Body of pancreas (tissue), 4 donors: ENCODE measurements around the gene NEDD4. TPM values are rescaled to one million over a fixed set of nuclear protein-coding genes. Genes with fewer than 3 reads are reported as not detected.

Experiments used
- ATAC-seq: fragments of 150-250 bp; one replicate; pipeline ENCODE4 v1.9.1; 2016
- DNase-seq, 4 donors: peaks; one replicate each; pipeline ENCODE4 v3.0.0-alpha.2; 2019
- H3K27ac ChIP-seq, 4 donors: fragments of 200-600 bp; sonication (generic); 1 replicate in 3 of 4; 2 replicates in 1 of 4; pipeline versions ENCODE4 v1.5.1 to v1.6.1; 2016 to 2019; ENCODE audit warnings: mild to moderate bottlenecking in 1 of 4, mixed read lengths in 1 of 4, moderate library complexity in 1 of 4
- H3K27me3 ChIP-seq, 2 donors: fragments of 200-600 bp; sonication (generic); one replicate each; pipeline ENCODE4 v1.6.0; 2016; ENCODE audit warnings: mild to moderate bottlenecking in 1 of 2
- H3K36me3 ChIP-seq, 2 donors: fragments of 200-600 bp; sonication (generic); replicated peaks in 1 of 2; 2 replicates each; pipeline ENCODE4 v1.5.1; 2016; ENCODE audit warnings: low read depth in 2 of 2; ENCODE audit not compliant: insufficient read depth in 1 of 2
- H3K4me1 ChIP-seq: fragments of 200-600 bp; sonication (generic); one replicate; pipeline ENCODE4 v1.6.0; 2016
- H3K4me3 ChIP-seq, 2 donors: fragments of 200-600 bp; sonication (generic); 1 replicate in 1 of 2; 2 replicates in 1 of 2; pipeline ENCODE4 v1.5.1; 2016 to 2019
- H3K9me3 ChIP-seq, 3 donors: fragments of 200-600 bp; sonication (generic); 1 replicate in 2 of 3; 2 replicates in 1 of 3; pipeline ENCODE4 v1.5.1; 2016
- CTCF ChIP-seq, 7 experiments: fragments of 450-650 bp in 4 of 7; fragments of 200-600 bp in 3 of 7; sonication (generic) in 3 of 7; IDR thresholded peaks; one replicate each; pipeline ENCODE4 v1.5.1; 2016 to 2019; ENCODE audit warnings: antibody characterized with exemption in 7 of 7
- POLR2A ChIP-seq, 3 donors: fragments of 450-650 bp; IDR thresholded peaks; one replicate each; pipeline ENCODE4 v1.6.1; 2016; ENCODE audit warnings: antibody characterized with exemption in 3 of 3, mild to moderate bottlenecking in 2 of 3
- WGBS, 2 donors: methylation state at CpG; one replicate each; pipeline ENCODE4 v1.1.5; 2017; 5-methylcytosine and 5-hydroxymethylcytosine counted together
- intact Hi-C: fragments of 100-400 bp; cut with DNase I; formaldehyde crosslinking; loops from one replicate; pipeline ENCODE4 v1.15.1; 2023
- total RNA-seq, 2 donors: library from RNA; depleted of rRNA; stranded (reverse); fragments of >200 nt; gene quantifications; one replicate each; pipeline ENCODE4 v1.1.0, GENCODE V29; 2016

Gene NEDD4
- total RNA-seq, 2 donors from 2014 or later, result 3.0 to 8.0 TPM

- TF ChIP-seq CTCF (IDR thresholded peaks at IDR 0.05), result no peak
- no peak for TF ChIP-seq POLR2A (IDR thresholded peaks at IDR 0.05)
- Histone ChIP-seq H3K36me3 (no peaks in the 10 kb centered on the region), H3K4me3 (peak overlapping the region in 1 of 2 donors; percentile 99), H3K27me3 (no peaks in the 10 kb centered on the region), H3K4me1 (peaks cover 18% of the 10 kb centered on the region), H3K9me3 (no peaks in the 10 kb centered on the region), H3K27ac (peak overlapping the region in 1 of 4 donors; percentile 89)
- intact Hi-C loops, result no loop called here
- 41 to 53% methylated on average over 12 of the region's 12 CpGs for WGBS, 2 donors
- ATAC-seq (no peak), DNase-seq (no peak)
Measured at GRCh38 chr15:55991802-55992768, 1.3 kb downstream of the NEDD4 start.

GRCh38 chr15:55990998-55991397, 2.4 kb downstream of the NEDD4 start:
- ATAC-seq, result no peak
- TF ChIP-seq POLR2A (IDR thresholded peaks at IDR 0.05), result no peak
- TF ChIP-seq CTCF (IDR thresholded peaks at IDR 0.05), result no peak
- H3K27ac ChIP-seq, result peak overlapping the region in 1 of 4 donors; percentile 15
- no peaks in the 10 kb centered on the region for H3K36me3 ChIP-seq
- intact Hi-C loops, result no loop called here
- peaks cover 18% of the 10 kb centered on the region for H3K4me1 ChIP-seq
- WGBS, 2 donors, result 91 to 93% methylated on average over 1 of the region's 1 CpG
- DNase-seq, result no peak
- H3K9me3 ChIP-seq, result no peaks in the 10 kb centered on the region
- no peak overlapping the region for H3K4me3 ChIP-seq
- H3K27me3 ChIP-seq, result no peaks in the 10 kb centered on the region

GRCh38 chr15:55990516-55990915, 2.9 kb downstream of the NEDD4 start:
- intact Hi-C loops, result no loop called here
- Histone ChIP-seq H3K36me3 (no peaks in the 10 kb centered on the region), H3K27ac (peak overlapping the region in 1 of 4 donors; percentile 15), H3K4me1 (peaks cover 18% of the 10 kb centered on the region), H3K4me3 (no peak overlapping the region), H3K27me3 (no peaks in the 10 kb centered on the region), H3K9me3 (no peaks in the 10 kb centered on the region)
- no peak for DNase-seq
- 81 to 83% methylated on average over 2 of the region's 2 CpGs for WGBS, 2 donors
- TF ChIP-seq POLR2A (IDR thresholded peaks at IDR 0.05) (no peak), CTCF (IDR thresholded peaks at IDR 0.05) (no peak)
- no peak for ATAC-seq

- H3K36me3 ChIP-seq, result no peaks in the 10 kb centered on the region
- H3K4me1 ChIP-seq, result peaks cover 14% of the 10 kb centered on the region
- WGBS, 2 donors, result 69 to 97% methylated on average over 2 of the region's 2 CpGs
- no peak for ATAC-seq
- no peak for DNase-seq
- intact Hi-C loops, result no loop called here
- TF ChIP-seq CTCF (IDR thresholded peaks at IDR 0.05) (no peak), POLR2A (IDR thresholded peaks at IDR 0.05) (no peak)
- no peak overlapping the region for H3K4me3 ChIP-seq
- no peak overlapping the region for H3K27ac ChIP-seq
- no peaks in the 10 kb centered on the region for H3K9me3 ChIP-seq
- H3K27me3 ChIP-seq, result no peaks in the 10 kb centered on the region
Measured at GRCh38 chr15:55989383-55989782, 4.0 kb downstream of the NEDD4 start.
